Measurements from ENCODE around the gene CADM1.

GRCh38 chr11:115197031-115197430 is 307.2 kb downstream of the CADM1 start:
- TF ChIP-seq POLR2A (IDR thresholded peaks at IDR 0.05; ENCODE audit: low read length) (no peak), GATA1 (IDR thresholded peaks at IDR 0.05; ENCODE audit: low read depth, low read length) (no peak)
